HG03095 (cell line): Measurements from ENCODE around the gene TNFRSF6B.
A peak's percentile ranks its signal among the peaks of the same experiment; 100 is the strongest.
"Not testable (repeated sequence)": the region's sequence is repeated elsewhere in the genome, so short reads cannot be mapped to it uniquely, and the experiment has no call there.

Source experiments
- ATAC-seq: cut with Tn5 transposase; IDR thresholded peaks from one replicate; pipeline ENCODE4 v1.9.1; 2021; ENCODE audit warnings: moderate library complexity; ENCODE audit not compliant: unreplicated experiment

TNFRSF6B gene

GRCh38 chr20:63706027-63706695 lies 9.7 kb downstream of the TNFRSF6B start:
- ATAC-seq = no peak

DNA sequence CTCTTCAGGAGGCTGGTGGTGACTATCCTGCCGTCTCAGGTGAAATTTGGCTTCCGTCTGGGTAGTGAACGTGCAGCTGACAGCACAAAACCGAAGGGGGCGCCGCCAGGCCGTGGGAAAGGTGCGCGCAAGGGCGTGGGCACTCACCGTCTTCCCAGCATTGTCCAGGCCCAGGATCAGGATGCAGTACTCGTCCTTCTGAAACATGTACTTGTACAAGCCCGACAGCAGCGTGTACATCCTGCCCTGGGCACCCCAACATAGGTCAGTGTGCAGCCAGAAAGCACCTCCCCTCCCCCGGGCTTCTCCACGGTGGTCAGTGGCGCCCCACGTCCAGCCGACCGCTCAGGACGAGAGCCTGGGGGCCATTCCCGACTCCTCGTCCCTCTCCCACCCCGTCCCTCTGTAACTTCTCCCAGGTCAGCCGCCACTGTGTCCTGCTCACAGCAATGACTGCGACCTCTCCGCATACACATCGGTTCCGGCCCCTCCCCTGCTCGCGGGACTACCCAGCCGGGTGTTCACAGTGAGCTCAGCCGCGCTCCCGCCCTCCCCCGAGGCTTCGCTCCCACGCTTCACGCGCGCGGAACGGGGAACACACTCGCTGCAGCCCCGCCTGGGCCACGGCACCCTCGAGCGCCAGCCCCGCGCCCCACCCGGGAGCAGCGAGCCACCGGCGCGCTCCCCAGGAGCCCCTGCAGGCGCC lies 10.6 kb downstream of the TNFRSF6B start:
- no peak for ATAC-seq

DNA sequence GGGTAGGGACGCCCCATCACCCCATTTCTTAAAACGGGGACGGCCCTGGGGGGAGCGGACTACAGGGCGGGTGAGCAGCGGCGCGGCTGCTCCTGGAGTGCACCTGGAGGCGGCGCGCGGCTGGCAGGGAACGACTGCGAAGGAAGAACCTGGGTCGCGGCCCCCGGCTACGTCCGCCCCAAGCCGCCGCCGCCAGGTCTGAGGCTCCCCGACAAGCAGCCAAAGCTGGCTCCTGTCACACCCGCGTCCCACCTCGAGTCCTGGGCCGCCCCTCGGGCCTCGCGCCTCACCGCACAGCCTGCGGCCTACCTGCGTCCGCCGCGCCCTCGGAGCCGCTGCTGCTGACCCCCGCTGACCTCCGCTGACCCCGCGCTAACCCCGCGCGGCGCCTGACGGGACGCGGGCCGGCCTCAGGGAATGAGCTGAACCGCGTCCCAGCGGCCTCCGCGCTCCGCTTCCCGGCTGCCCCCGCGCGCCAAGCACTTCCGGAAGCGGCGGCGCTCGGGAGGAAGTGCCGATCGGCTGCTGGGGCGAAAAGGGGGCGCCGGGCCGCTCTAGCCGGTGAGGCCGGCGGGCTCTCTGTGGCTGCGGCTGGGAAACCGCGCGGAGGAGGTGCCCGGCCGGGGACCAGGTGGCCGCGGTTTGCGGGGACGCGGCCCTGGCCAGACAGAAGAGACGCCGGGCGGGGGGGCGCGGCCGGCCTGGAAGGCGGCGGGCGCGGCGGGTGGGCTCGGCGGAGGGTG lies 11.3 kb downstream of the TNFRSF6B start, which contains the start of the genes ARFRP1 and ZGPAT:
Gene ARFRP1, minus strand, starts transcription at position 419 of the 743 bp plus-strand sequence. CDS start 885 bp downstream, outside the sequence.
Gene ZGPAT, plus strand, starts transcription at position 482 of the 743 bp plus-strand sequence. CDS start 542 bp downstream, outside the sequence.
- ATAC-seq = peak; percentile 59

DNA sequence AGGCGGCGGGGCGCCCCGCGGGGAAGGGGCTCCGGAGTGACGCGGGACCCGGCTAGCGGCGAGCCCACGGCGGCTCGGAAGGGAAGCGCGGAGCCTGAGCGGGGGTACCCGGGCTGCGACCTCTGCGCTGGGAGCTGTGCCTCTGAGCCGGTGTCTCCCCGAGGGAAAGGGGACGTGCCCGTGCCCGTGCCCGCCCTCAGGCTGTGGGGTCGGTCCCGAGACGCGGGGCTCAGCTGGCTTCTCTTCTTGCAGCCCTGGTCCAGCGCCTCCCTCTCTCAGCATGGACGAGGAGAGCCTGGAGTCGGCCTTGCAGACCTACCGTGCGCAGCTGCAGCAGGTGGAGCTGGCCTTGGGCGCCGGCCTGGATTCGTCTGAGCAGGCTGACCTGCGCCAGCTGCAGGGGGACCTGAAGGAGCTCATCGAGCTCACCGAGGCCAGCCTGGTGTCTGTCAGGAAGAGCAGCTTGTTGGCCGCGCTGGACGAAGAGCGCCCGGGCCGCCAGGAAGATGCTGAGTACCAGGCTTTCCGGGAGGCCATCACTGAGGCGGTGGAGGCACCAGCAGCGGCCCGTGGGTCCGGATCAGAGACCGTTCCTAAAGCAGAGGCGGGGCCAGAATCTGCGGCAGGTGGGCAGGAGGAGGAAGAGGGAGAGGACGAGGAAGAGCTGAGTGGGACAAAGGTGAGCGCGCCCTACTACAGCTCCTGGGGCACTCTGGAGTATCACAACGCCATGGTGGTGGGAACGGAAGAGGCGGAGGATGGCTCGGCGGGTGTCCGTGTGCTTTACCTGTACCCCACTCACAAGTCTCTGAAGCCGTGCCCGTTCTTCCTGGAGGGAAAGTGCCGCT lies 12.1 kb downstream of the TNFRSF6B start:
- peak; percentile 19 for ATAC-seq

DNA sequence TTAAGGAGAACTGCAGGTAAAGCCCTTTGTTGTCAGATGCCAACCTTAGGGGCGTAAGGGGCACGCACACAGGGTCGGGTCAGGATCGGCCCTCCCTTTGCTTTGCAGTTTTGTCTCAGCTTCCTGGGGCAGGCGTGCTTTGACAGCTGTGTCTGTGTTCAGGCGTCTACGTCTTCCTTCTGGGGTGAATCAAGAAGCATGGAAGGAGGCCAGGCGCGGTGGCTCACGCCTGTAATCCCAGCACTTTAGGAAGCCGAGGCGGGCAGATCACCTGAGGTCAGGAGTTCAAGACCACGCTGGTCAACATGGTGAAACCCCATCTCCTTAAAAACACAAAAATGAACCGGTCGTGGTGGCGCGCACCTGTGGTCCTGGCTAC lies 12.7 kb downstream of the TNFRSF6B start:
- ATAC-seq = no peak

- ATAC-seq = no peak
Measured at GRCh38 chr20:63711085-63711645, 14.7 kb downstream of the TNFRSF6B start.

DNA sequence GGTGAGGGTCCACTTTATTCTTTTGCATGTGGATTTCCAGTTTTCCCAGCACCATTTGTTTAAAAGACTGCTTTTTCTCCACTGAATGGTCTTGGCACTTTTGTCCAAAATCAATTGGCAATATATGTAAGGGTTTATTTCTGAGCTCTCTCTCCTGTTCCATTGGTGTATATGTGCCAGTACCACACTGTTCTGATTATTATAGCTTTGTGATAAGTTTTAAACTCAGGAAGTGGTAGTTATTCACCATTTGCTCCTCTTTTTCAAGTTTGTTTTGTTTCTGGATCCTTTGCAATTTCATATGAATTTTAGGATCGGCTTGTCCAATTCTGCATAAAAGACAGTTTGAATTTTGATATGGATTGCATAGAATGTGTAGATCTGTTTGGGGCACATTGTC lies 15.7 kb downstream of the TNFRSF6B start:
- no peak for ATAC-seq

DNA sequence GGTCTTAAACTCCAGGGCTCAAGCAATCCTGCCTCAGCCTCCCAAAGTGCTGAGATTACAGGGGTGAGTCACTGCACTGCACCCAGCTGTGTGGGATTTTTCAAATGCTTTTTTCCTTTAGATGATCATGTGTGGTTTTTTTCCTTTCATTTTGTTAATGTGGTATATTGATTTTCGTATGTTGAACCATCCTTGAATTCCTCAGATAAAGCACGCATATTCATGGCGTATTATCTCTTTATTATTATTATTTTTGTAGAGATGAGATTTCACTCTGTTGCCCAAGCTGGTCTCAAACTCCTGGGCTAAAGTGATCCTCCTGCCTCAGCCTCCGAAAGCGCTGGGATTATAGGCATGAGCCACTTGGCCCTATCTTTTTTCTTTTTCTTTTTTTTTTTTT lies 18.4 kb downstream of the TNFRSF6B start:
- no peak for ATAC-seq

DNA sequence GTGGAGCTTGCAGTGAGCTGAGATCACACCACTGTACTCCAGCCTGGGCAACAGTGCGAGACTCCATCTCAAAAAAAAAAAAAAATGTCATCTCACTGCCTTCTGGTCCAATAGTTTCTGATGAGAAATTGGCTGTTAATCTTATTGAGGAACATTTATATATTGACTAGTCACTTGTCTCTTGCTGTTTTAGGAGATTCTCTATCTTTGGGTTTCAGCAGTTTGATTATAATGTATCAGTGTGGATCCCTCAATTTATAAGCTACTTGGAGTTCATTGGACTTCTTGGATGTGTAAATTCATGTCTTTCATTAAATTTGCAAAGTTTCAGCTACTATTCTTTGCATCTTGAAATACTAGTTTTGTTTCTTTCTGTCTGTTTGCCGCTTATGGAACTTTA lies 22.5 kb downstream of the TNFRSF6B start:
- ATAC-seq = no peak

GRCh38 chr20:63722967-63723622 lies 26.6 kb downstream of the TNFRSF6B start:
- ATAC-seq = not testable (repeated sequence)

GRCh38 chr20:63730189-63730733 lies 33.8 kb downstream of the TNFRSF6B start:
- ATAC-seq = not testable (repeated sequence)

DNA sequence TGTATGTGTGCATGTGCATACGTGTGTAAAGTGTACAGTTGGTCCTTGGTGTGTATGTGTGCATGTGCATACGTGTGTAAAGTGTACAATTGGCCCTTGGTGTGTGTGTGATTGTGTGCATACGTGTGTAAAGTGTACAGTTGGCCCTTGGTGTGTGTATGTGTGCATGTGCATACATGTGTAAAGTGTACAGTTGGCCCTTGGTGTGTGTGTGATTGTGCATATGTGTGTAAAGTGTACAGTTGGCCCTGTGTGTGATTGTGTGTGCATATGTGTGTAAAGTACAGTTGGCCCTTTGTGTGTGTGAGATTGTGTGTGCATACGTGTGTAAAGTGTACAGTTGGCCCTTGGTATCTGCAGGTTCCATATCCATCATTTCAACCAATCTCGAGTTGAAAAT lies 35.0 kb downstream of the TNFRSF6B start:
- no peak for ATAC-seq

DNA sequence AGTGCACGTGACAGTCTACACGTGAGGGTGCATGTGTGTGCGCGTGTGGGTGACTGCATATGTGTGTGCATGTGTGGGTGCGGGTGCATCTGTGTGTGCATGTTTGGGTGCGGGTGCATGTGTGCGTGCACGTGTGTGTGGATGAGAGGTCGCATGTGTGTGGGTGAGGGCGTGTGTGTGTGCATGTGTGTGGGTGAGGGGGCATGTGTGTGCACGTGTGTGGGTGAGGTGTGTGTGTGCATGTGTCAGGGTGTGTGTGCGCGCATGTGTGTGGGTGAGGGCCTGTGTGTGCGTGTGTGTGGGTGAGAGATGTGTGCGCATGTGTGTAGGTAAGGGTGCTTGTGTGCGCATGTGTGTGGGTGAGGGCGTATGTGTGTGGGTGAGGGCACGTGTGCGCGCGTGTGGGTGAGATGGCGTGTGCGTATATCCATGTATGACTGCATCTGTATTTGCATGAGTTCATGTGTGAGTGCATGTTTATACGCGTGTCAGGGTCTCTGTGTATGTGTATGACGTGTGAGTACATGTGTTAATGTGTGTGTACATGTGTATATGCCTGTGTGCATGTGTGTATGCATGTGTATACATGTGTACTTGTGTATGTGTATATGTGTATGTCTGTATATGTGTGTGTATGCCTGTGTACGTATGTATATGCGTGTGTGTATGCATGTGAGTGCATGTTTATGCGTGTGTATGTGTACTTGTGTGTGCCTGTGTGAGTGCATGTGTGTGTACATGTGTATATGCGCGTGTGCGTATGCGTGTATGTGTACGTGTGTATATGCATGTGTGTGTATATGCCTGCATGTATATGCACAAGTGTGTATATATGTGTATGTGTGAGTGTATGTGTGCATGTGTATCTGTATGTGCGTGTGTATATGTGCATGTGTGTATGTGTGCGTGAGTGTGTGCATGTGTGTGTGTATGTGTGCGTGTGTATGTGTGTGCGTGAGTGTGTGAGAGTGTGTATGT lies 36.0 kb downstream of the TNFRSF6B start:
- no peak for ATAC-seq

- ATAC-seq = no peak
Measured at GRCh38 chr20:63733117-63733516, 36.7 kb downstream of the TNFRSF6B start.

GRCh38 chr20:63733579-63734081 lies 37.2 kb downstream of the TNFRSF6B start:
- ATAC-seq = no peak

DNA sequence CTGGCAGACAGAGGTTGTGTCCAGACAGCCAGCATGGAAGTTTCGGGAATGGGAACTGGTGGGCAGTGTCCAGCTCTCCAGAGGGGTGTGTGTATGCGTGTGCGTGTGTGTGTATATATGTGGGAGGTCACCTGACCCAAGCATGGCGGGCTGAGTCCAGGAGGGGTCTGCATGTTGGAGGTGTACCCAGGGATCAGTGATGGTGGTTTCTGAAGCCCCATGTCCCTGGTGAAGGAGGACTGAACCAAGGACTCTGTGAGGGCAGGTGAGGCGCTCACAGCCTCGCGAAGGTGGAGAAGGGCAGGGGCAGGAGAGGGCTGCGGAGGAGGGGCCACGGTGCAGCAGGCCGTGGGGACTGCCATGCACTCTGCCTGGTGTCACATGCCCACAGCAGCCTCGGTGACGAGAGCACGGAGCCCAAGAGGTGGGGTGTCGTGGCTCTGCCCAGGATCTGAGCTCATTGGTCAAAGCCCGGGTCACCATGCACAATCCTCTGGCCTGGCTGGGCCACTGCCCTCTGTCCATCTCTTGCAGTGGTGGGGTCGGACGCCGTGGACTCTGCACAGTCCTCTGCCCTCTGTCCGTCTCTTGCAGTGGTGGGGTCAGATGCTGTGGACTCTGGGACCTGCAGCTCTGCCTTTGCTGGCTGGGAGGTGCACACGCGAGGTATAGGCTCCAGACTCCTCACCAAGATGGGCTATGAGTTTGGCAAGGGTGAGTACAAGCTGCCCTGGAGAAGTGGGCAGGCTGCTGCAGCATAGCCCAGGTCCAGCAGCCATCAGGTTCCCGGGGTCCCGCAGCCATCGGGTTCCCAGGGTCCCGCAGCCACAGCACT lies 37.9 kb downstream of the TNFRSF6B start:
- ATAC-seq = no peak
